ENCODE measurements around the gene DAGLA. TPM values are rescaled to one million over a fixed set of nuclear protein-coding genes. Genes with fewer than 3 reads are reported as not detected.

The DAGLA gene
- total and polyA plus RNA-seq, 8 donors: under 0.01 to 27.2 (median 1.0) TPM

- 50 to 55% (median 52%) methylated on average over 13 to 15 of the region's 15 CpGs for WGBS, 5 donors
- Histone ChIP-seq H3K27me3 (no peaks in the 10 kb centered on the region), H3K4me1 (peaks cover 58 to 70% (median 66%) of the 10 kb centered on the region in 4 donors), H3K4me3 (peak overlapping the region in 2 of 4 donors; percentile 2 to 11), H3K9me3 (no peaks in the 10 kb centered on the region), H3K36me3 (no peaks in the 10 kb centered on the region), H3K27ac (peak overlapping the region; percentile 2 to 88 (median 86))
- intact Hi-C loops (cut with DNase I; ENCODE audit: low total_unique reads): no loop called here
- peak; percentile 60 to 81 for DNase-seq
- TF ChIP-seq POLR2AphosphoS5 (IDR thresholded peaks at IDR 0.05) (peak in 1 of 3 donors; percentile 13), CTCF (IDR thresholded peaks at IDR 0.05) (no peak), EP300 (IDR thresholded peaks at IDR 0.05) (peak; percentile 31)
Observed at GRCh38 chr11:61694946-61695706, 14.9 kb downstream of the DAGLA start.

GRCh38 chr11:61695917-61696316 lies 15.7 kb downstream of the DAGLA start:
- H3K4me1 ChIP-seq: peaks cover 66 to 78% (median 74%) of the 10 kb centered on the region in 4 donors
- no peaks in the 10 kb centered on the region for H3K36me3 ChIP-seq
- intact Hi-C loops (cut with DNase I; ENCODE audit: low total_unique reads): no loop called here
- peak overlapping the region in 3 of 4 donors; percentile 2 to 11 (median 5) for H3K4me3 ChIP-seq
- H3K27ac ChIP-seq: peak overlapping the region; percentile 20 to 88 (median 86)
- H3K27me3 ChIP-seq: no peaks in the 10 kb centered on the region
- peak in 2 of 3 donors; percentile 6 to 71 for TF ChIP-seq POLR2AphosphoS5 (IDR thresholded peaks at IDR 0.05)
- TF ChIP-seq EP300 (IDR thresholded peaks at IDR 0.05): no peak
- DNase-seq: peak; percentile 78 to 92
- 7 to 18% (median 13%) methylated on average over 9 to 17 of the region's 17 CpGs for WGBS, 5 donors
- no peaks in the 10 kb centered on the region for H3K9me3 ChIP-seq

GRCh38 chr11:61696602-61697001 lies 16.4 kb downstream of the DAGLA start:
- Histone ChIP-seq H3K4me3 (no peak overlapping the region), H3K36me3 (no peaks in the 10 kb centered on the region), H3K4me1 (peaks cover 71 to 85% (median 80%) of the 10 kb centered on the region in 4 donors), H3K27me3 (no peaks in the 10 kb centered on the region), H3K9me3 (no peaks in the 10 kb centered on the region), H3K27ac (peak overlapping the region in 4 of 5 donors; percentile 81 to 88 (median 86))
- WGBS, 5 donors: 77 to 84% (median 82%) methylated on average over 6 to 8 of the region's 8 CpGs
- no peak for DNase-seq
- intact Hi-C loops (cut with DNase I; ENCODE audit: low total_unique reads): no loop called here
- TF ChIP-seq POLR2AphosphoS5 (IDR thresholded peaks at IDR 0.05) (no peak), EP300 (IDR thresholded peaks at IDR 0.05) (no peak), POLR2A (IDR thresholded peaks at IDR 0.05) (no peak), CTCF (IDR thresholded peaks at IDR 0.05) (no peak)

- H3K36me3 ChIP-seq: no peaks in the 10 kb centered on the region
- no peak for TF ChIP-seq EP300 (IDR thresholded peaks at IDR 0.05)
- TF ChIP-seq CTCF (IDR thresholded peaks at IDR 0.05): no peak
- TF ChIP-seq POLR2A (IDR thresholded peaks at IDR 0.05): no peak
- TF ChIP-seq POLR2AphosphoS5 (IDR thresholded peaks at IDR 0.05): no peak
- intact Hi-C loops (cut with DNase I; ENCODE audit: low total_unique reads): no loop called here
- no peak for DNase-seq
- no peak overlapping the region for H3K4me3 ChIP-seq
- no peaks in the 10 kb centered on the region for H3K9me3 ChIP-seq
- H3K4me1 ChIP-seq: peaks cover 71 to 85% (median 80%) of the 10 kb centered on the region in 4 donors
- peak overlapping the region; percentile 5 to 88 (median 86) for H3K27ac ChIP-seq
- no peaks in the 10 kb centered on the region for H3K27me3 ChIP-seq
- WGBS, 5 donors: 68 to 86% (median 78%) methylated on average over 8 to 9 of the region's 9 CpGs
Observed at GRCh38 chr11:61697078-61697502, 16.9 kb downstream of the DAGLA start.

GRCh38 chr11:61697764-61698163 lies 17.6 kb downstream of the DAGLA start:
- no peaks in the 10 kb centered on the region for H3K9me3 ChIP-seq
- intact Hi-C loops (cut with DNase I; ENCODE audit: low total_unique reads): no loop called here
- peaks cover 74 to 89% (median 81%) of the 10 kb centered on the region in 4 donors for H3K4me1 ChIP-seq
- no peak overlapping the region for H3K4me3 ChIP-seq
- no peaks in the 10 kb centered on the region for H3K36me3 ChIP-seq
- H3K27me3 ChIP-seq: no peaks in the 10 kb centered on the region
- 58 to 69% (median 67%) methylated on average over 1 of the region's 1 CpG for WGBS, 5 donors
- DNase-seq: no peak
- peak overlapping the region in 4 of 5 donors; percentile 81 to 88 (median 86) for H3K27ac ChIP-seq
- no peak for TF ChIP-seq POLR2A (IDR thresholded peaks at IDR 0.05)
- no peak for TF ChIP-seq EP300 (IDR thresholded peaks at IDR 0.05)
- TF ChIP-seq POLR2AphosphoS5 (IDR thresholded peaks at IDR 0.05): no peak
- TF ChIP-seq CTCF (IDR thresholded peaks at IDR 0.05): no peak
